Astrocyte of the spinal cord (primary cell): Measurements from ENCODE around the gene EVPLL.
"Not testable (repeated sequence)": the region's sequence is repeated elsewhere in the genome, so short reads cannot be mapped to it uniquely, and the experiment has no call there.

Experiments
- DNase-seq: peaks from one replicate; pipeline ENCODE4 v3.0.0; 2011; ENCODE audit warnings: low read depth, low spot score
- H3K4me3 ChIP-seq: 2 replicates; pipeline ENCODE4 v1.5.1; 2011; ENCODE audit warnings: low read depth, mild to moderate bottlenecking, low read length, moderate library complexity
- in situ Hi-C: cut with HindIII; loops from 2 replicates; pipeline ENCODE4 v1.10.0; 2017; ENCODE audit warnings: low sequenced_read_pairs

The EVPLL gene

DNA sequence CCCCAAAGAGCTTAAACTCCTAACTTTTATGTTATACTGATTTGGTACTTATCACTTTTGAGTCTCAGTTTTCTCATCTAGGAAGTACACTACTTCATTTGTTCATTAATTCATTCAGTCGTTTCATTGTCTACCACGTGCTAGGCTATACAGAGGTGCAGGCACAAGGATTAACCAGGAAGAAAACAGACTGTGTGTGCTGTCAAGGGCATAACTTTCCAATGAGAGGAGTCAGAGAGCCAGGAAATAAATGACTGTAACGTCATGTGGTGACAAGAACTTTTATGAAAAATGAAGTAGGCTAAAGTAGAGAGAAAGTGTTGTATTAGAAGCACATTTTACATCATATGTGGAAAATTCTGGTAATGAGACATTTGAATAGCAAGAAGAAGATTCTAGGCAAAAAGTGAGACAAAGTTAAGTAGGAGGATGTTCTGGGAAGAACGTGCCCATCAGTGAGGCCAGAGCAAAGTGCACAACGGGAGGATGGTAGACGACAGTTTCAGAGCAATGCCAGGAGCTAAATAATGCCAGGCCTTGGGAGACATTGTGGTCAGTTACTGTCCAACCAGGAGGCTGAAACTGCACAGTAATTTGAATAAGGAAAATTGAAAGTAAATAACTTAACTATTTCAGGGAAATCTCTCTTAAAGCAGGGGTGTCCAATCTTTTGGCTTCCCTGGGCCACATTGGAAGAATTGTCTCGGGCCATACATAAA is 24.5 kb downstream of the EVPLL start:
- in situ Hi-C loops: not testable (repeated sequence)

DNA sequence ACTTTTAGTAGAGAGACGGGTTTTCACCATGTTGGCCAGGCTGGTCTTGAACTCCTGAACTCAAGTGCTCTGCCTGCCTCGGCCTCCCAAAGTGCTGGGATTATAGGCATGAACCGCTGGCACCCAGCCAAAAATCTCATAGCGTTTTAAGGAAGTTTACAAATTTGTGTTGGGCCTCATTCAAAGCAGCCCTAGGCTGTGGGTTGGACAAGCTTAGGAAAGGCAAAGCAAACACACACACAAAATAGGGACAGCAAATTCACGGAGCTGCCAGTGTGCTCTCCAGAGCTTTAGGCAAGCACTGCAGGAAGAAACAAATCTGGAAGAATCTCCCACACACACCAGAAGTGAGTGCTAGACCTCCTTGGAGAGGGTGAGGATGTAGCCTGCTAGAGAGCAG is 25.6 kb downstream of the EVPLL start:
- in situ Hi-C loops, DNase-seq, H3K4me3 ChIP-seq: not testable (repeated sequence)

More for the DNA sequence above, 24.5 kb downstream of the EVPLL start:
- not testable (repeated sequence) for H3K4me3 ChIP-seq, DNase-seq

DNA sequence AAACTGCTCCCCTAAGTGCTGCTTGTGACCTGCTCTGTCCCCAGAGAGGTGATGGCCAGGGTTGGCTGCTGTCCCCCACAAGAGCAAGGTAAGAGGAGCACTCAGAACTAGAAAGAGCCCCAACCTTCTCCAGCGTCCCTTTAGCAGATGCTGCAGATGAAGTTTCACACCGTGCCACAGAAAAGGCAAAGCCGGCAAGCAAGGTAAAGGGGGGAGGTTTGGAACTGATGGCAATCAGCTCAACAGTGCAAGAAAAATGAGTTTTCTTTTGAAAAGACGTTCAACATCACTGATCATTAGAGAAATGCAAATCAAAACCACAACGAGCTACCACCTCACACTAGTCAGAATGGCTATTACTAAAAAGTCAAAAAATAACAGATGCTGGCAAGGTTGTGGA is 26.0 kb downstream of the EVPLL start:
- H3K4me3 ChIP-seq, in situ Hi-C loops, DNase-seq: not testable (repeated sequence)

DNA sequence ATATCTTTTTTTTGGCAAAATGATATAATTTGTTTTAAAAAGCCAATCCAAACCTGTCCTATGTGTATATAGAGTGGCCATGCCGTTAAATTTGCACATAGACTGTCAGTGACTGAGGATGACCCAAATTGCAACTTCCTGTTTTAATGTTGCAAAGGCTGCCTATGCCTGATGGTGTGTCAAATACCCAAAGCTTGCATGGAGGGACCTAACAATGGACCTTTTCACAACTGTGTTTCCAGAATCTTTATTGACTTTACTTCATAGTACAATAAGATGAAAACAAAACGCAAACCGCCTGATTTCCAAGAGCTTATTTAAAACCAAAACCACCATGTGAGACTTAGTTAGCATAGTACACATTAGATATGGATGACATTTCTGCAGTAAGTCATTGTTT is 31.3 kb downstream of the EVPLL start:
- H3K4me3 ChIP-seq, in situ Hi-C loops, DNase-seq: not testable (repeated sequence)

DNA sequence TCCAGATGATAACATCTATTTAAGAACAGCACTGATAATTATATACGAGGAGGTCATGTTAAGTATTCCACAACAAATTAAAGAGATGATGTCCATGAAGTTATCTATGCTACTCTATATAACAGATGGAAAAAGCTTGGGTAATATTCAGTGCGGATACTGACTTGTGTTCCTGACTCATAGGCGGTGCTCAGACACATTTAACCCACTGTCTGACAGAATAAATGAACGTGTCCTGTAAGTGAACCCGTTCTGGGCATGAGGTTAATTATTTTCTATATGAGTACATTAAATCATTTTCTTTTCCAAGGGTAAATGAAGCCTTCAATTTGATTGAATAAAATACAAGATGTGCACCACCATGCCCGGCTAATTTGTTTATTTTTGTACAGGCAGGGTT is 31.7 kb downstream of the EVPLL start:
- in situ Hi-C loops, H3K4me3 ChIP-seq, DNase-seq: not testable (repeated sequence)

DNA sequence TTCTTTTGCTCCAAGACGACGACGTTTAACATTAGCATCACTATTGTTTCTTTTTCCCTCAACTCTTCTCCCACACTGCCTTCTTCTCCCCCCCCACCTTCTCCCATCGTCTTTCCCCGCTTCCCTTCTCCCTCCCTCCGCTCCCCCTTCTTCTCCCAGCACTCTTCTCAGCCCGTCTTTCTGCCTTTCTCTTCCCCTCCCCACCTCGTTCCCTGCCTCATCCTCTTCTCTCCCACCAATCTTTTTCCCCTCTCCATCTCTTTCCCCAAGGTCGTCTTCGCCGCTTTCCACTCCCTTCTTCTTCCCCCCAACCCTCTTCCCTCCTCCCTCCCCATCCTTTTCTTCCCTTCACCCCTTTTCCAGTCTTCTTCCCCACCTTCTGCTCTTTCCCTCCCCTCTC is 33.2 kb downstream of the EVPLL start:
- DNase-seq: peak; percentile 2
- in situ Hi-C loops: not testable (repeated sequence)
- peak overlapping the region; percentile 41 for H3K4me3 ChIP-seq

DNA sequence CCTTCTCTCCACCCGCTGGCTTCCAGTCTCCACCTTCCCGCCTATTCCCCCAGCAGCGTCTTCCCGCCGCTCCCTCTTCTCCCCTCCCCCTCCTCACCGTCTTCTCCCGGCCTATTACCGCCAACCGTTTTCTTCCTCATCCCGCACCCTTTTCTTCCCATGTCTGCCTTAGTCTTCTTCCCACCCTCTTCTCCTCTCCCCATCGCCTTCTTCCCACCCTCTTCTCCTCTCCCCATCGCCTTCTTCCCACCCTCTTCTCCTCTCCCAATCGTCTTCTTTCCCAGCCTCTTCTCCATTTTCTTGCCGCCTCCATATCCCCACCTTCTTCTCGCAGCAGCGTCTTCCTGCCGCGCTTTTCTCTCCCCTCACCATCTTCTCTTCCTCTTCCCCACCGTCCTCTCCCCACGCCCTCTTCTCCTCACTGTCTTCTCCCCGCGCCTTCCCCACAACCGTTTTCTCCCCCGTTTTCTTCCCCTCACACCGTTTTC is 33.8 kb downstream of the EVPLL start:
- peak; percentile 57 for DNase-seq
- H3K4me3 ChIP-seq: peak overlapping the region; percentile 54
- in situ Hi-C loops: not testable (repeated sequence)

DNA sequence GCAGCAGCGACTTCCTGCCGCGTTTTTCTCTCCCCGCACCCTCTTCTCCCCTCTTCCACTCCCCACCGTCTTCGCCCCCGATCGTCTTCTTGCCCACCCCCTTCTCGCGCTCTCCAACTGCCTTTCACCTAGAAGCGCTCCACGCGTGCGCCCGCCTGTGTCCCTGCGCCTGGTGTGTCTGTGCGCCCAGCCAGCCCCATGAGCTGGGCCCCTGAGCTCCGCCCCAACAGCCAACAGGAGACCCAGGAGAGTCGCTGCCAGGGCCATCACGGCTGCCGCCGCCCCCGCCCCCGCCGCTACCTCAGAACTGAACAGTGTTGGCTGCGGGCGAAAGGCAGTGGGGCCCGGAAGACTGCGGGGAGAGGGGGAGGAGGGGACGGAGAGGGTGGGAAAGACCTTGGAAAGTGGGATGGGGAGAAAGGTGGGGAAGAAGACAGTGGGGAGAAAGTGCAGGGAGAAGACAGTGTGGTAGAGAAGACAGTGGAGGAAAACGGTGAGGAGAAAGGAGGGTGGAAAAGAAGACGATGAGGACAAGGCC is 34.5 kb downstream of the EVPLL start:
- in situ Hi-C loops: not testable (repeated sequence)

DNA sequence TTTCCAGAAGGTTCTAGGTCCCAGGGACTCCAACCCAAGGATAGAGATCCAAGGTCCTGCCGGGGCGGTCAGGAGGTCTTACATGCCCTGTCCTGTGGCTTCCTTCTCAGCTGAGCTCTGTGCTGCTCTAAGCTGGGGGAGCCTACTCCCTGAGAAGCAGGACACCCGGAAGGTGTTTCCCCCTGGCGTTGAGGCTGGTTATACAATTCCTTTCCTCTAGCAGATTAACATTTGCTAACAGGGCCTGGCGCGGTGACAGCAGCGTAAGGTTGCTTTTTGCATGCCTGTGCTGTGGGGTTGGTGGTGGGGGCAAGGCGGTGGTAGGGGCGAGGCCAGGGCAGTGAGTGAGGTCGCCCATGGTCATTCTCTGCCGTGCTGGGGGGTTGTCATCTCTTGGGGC is 43.9 kb downstream of the EVPLL start:
- in situ Hi-C loops, DNase-seq, H3K4me3 ChIP-seq: not testable (repeated sequence)

More for the DNA sequence above, 34.5 kb downstream of the EVPLL start:
- H3K4me3 ChIP-seq, DNase-seq: not testable (repeated sequence)

DNA sequence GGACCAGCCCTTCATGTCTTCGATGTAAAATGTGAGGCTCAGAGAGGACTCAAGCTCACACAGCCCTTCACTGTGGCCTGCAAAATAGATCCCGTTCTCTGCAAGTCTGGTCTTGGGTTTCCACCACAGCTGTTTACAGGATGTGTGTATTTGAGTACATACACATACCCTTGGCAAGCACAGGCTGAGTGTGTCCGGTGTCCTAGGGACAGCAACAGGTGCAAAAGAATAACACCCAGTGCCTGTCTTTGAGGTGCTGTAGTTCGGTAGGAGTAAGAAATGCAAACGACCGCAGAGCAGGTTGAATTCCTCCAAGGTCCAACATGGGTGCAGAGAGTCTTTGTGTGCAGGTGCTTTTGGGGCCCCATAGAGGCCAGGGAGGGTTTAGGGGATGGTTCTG is 44.9 kb downstream of the EVPLL start:
- in situ Hi-C loops, H3K4me3 ChIP-seq, DNase-seq: not testable (repeated sequence)

DNA sequence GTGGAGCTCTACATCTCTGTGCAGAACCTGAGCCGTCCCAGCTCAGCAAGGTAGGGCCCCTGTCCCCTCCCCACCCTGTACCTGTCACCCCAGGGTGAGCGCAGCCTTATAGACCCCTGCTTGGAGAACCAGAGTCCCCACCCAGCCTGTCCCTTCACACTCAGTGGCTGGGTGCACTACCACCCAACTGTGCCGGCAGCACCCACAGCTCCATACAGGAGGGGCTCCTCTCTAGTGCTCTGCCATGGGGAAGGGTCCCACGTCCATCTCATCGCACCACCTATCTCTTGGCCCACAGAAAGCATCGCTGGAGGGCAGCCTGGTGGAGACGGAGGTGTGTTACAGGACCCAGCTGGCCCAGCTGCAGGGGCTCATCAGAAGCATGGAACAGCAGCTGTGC is 45.4 kb downstream of the EVPLL start:
- DNase-seq, H3K4me3 ChIP-seq, in situ Hi-C loops: not testable (repeated sequence)

DNA sequence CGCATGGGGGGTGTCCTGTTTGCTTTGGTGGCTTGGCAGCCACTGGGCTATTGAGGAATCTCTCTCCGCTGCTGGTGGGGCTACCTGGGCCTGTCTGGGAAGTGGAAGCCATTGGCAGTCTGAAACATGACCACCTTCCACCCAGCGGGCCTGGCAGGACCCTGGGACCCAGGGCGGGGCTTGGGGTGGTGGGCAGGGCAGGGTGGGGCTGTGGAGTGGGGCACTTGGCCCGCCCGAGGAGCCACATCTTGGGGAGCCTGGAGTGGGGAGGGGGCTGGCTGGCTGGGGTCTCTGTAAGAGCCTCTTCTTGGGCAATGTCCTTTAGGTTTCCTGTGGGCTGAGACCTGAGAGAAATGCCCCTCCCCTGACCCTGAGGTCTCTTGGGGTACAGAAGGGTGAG is 48.0 kb downstream of the EVPLL start:
- in situ Hi-C loops, H3K4me3 ChIP-seq, DNase-seq: not testable (repeated sequence)

DNA sequence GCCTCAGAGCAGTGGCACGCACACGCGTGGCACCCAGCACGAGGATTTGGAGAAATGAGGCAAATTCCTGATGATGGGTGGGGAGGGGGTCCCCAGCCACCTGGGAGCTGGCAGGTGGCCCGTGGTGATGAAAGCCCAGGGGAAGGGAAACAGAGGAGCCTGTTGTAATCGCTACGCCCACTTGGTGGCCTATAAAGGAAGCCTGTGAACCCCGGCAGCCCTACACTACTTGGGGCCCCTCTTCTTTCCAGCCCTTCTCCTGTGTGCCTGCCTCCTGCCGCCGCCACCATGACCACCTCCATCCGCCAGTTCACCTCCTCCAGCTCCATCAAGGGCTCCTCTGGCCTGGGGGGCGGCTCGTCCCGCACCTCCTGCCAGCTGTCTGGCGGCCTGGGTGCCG is 49.1 kb downstream of the EVPLL start:
- DNase-seq, in situ Hi-C loops, H3K4me3 ChIP-seq: not testable (repeated sequence)

DNA sequence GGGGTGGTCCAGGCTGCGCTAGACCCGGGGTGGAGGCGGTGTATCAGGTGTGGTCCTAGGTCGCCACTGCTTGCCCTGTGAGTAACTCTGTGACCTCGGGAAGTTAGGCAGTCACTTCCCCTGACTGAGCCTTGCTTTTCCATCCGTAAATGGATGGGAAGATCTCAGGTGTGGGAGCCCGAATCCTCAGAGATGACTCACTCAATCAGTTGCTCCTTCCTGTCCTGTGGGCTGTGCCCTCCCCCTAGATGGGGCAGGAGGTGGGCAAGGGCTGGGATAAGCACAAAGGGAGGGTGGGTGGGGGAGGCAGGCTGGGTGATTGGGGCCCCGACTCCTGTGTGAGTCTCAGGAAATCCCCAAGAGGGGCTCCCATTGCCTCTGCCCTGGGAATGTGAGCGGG is 54.6 kb downstream of the EVPLL start:
- H3K4me3 ChIP-seq, DNase-seq, in situ Hi-C loops: not testable (repeated sequence)
